A673 (cell line): ENCODE data around the gene ZNF462. TPM values are rescaled to one million over a fixed set of nuclear protein-coding genes. Genes with fewer than 3 reads are reported as not detected.

Source experiments
- BruUV-seq: library from RNA; stranded (reverse); fragments of 400-500 nt; replicated peaks from 2 replicates; lab custom pipeline; 2021; lab: Mats Ljungman, UMichigan
- CTCF ChIA-PET: fragments of 300-600 bp; sonication (Branson Sonifier 250); formaldehyde crosslinking; loops from one replicate; lab custom pipeline; 2022; ENCODE audit warnings: antibody characterized with exemption; lab: Charles Lee
- POLR2A ChIA-PET: fragments of 300-600 bp; sonication (Branson Sonifier 250); formaldehyde crosslinking; loops from one replicate; lab custom pipeline; 2022; ENCODE audit warnings: antibody characterized with exemption; ENCODE audit not compliant: low non-redundant PET; lab: Charles Lee
- DNase-seq: peaks from one replicate; pipeline ENCODE4 v3.0.0-alpha.2; 2015; ENCODE audit warnings: low spot score
- H3K27ac ChIP-seq: fragments of 200-600 bp; sonication (generic); 2 replicates; pipeline ENCODE4 v1.5.1; 2016; ENCODE audit warnings: mixed run types, low read depth, mild to moderate bottlenecking, mixed read lengths, antibody characterized with exemption, low read length; ENCODE audit not compliant: poor library complexity, severe bottlenecking
- H3K27me3 ChIP-seq: fragments of 200-600 bp; sonication (generic); replicated peaks from 2 replicates; pipeline ENCODE4 v1.6.1; 2017; ENCODE audit warnings: mixed run types, low read depth, mild to moderate bottlenecking, mixed read lengths, antibody characterized with exemption, low read length; ENCODE audit not compliant: insufficient read depth, poor library complexity
- H3K36me3 ChIP-seq: fragments of 200-600 bp; sonication (generic); 2 replicates; pipeline ENCODE4 v1.6.1; 2016; ENCODE audit warnings: mixed run types, mild to moderate bottlenecking, mixed read lengths, antibody characterized with exemption, low read length; ENCODE audit not compliant: insufficient read depth, poor library complexity, severe bottlenecking
- H3K4me1 ChIP-seq: fragments of 200-600 bp; sonication (generic); 2 replicates; pipeline ENCODE4 v1.6.1; 2017; ENCODE audit warnings: mixed run types, mild to moderate bottlenecking, mixed read lengths, antibody characterized with exemption, low read length; ENCODE audit not compliant: insufficient read depth, poor library complexity, severe bottlenecking
- H3K4me3 ChIP-seq: fragments of 200-600 bp; sonication (generic); 2 replicates; pipeline ENCODE4 v1.5.1; 2016; ENCODE audit warnings: low read depth, mixed run types, mild to moderate bottlenecking, mixed read lengths, low read length; ENCODE audit not compliant: poor library complexity, severe bottlenecking
- H3K9me3 ChIP-seq: fragments of 200-600 bp; sonication (generic); 2 replicates; pipeline ENCODE4 v1.6.1; 2016; ENCODE audit warnings: mixed run types, low read depth, mild to moderate bottlenecking, mixed read lengths, antibody characterized with exemption, low read length; ENCODE audit not compliant: poor library complexity, severe bottlenecking
- CTCF ChIP-seq: fragments of 300-800, 200-600 bp; sonication (generic); conservative IDR thresholded peaks from 2 replicates; pipeline ENCODE4 v1.5.1; 2017; ENCODE audit warnings: low read depth, mild to moderate bottlenecking, antibody characterized with exemption, low read length, moderate library complexity, mixed read lengths
- EZH2 ChIP-seq: fragments of 200-600 bp; sonication (generic); IDR thresholded peaks from 2 replicates; pipeline ENCODE4 v1.6.1; 2017; ENCODE audit warnings: borderline replicate concordance, low read depth, mild to moderate bottlenecking, mixed read lengths, antibody characterized with exemption, low read length; ENCODE audit not compliant: poor library complexity, severe bottlenecking
- intact Hi-C: fragments of 100-400 bp; cut with micrococcal nuclease; formaldehyde crosslinking; loops from one replicate; pipeline ENCODE4 v1.10.0; 2022; ENCODE audit not compliant: unreplicated experiment
- total RNA-seq: library from RNA; stranded (reverse); gene quantifications from 2 replicates; pipeline ENCODE4 v1.2.3, GENCODE V29; 2021

ZNF462 gene
- total RNA-seq, 1 experiment from 2014 or later, result 40.5 TPM

GRCh38 chr9:106956971-106957370, 94.0 kb downstream of the ZNF462 start:
- DNase-seq, result no peak
- no peaks in the 10 kb centered on the region for H3K36me3 ChIP-seq
- TF ChIP-seq EZH2 (no peak), CTCF (no peak)
- CTCF ChIA-PET, result no interaction called here
- BruUV-seq, result no TSS peak
- peaks cover 3% of the 10 kb centered on the region for H3K9me3 ChIP-seq
- no peak overlapping the region for H3K4me3 ChIP-seq
- no peak overlapping the region for H3K27ac ChIP-seq
- no peaks in the 10 kb centered on the region for H3K4me1 ChIP-seq
- no peaks in the 10 kb centered on the region for H3K27me3 ChIP-seq
- intact Hi-C loops, result no loop called here
- POLR2A ChIA-PET, result no interaction called here

- no peaks in the 10 kb centered on the region for H3K36me3 ChIP-seq
- H3K4me1 ChIP-seq, result no peaks in the 10 kb centered on the region
- DNase-seq, result no peak
- no peaks in the 10 kb centered on the region for H3K27me3 ChIP-seq
- BruUV-seq, result no TSS peak
- peaks cover 3% of the 10 kb centered on the region for H3K9me3 ChIP-seq
- H3K27ac ChIP-seq, result no peak overlapping the region
- H3K4me3 ChIP-seq, result no peak overlapping the region
- TF ChIP-seq CTCF (no peak), EZH2 (no peak)
- intact Hi-C loops, result no loop called here
- CTCF ChIA-PET, result no interaction called here
- POLR2A ChIA-PET, result no interaction called here
Measured at GRCh38 chr9:106958955-106959657, 96.1 kb downstream of the ZNF462 start.

- H3K27ac ChIP-seq, result no peak overlapping the region
- BruUV-seq, result no TSS peak
- intact Hi-C loops, result no loop called here
- no peak for DNase-seq
- H3K36me3 ChIP-seq, result no peaks in the 10 kb centered on the region
- peaks cover 3% of the 10 kb centered on the region for H3K9me3 ChIP-seq
- no peak for TF ChIP-seq CTCF
- TF ChIP-seq EZH2, result no peak
- POLR2A ChIA-PET, result no interaction called here
- no peak overlapping the region for H3K4me3 ChIP-seq
- H3K27me3 ChIP-seq, result no peaks in the 10 kb centered on the region
- H3K4me1 ChIP-seq, result no peaks in the 10 kb centered on the region
- CTCF ChIA-PET, result no interaction called here
Measured at GRCh38 chr9:106960258-106960657, 97.3 kb downstream of the ZNF462 start.
